ENCODE results near the gene BANP. TPM values are rescaled to one million over a fixed set of nuclear protein-coding genes. Genes with fewer than 3 reads are reported as not detected.
"Not testable (repeated sequence)": the region's sequence is repeated elsewhere in the genome, so short reads cannot be mapped to it uniquely, and the experiment has no call there.

BANP gene
- total RNA-seq, 1 experiment from 2014 or later = 18.4 TPM

DNA sequence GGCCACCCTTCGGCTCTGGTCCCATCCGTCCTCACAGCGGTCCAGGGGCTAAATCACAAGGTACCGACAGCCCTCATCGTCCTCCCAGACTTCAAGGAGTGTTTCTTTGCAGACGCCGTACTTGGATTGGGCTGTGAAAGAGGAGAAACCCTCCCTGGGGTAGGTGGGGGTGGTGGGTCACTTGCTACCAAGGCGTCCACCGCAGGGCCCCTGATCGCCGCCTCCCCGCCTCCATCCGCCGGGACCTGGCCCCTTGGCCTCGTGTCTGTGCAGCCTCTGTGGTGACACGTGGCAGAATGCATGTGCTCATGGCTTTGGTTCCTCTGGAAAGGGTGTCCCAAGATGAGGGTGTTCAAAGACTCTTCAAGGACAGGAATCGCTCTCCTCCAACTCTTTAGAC lies 151.4 kb downstream of the BANP start:
- H3K4me1 ChIP-seq = peaks cover 3% of the 10 kb centered on the region; the same call in 1 of the 2 replicates
- H3K4me3 ChIP-seq = no peak overlapping the region
- no peak for DNase-seq
- no peaks in the 10 kb centered on the region for H3K27me3 ChIP-seq
- H3K27ac ChIP-seq = no peak overlapping the region
- H3K36me3 ChIP-seq = no peaks in the 10 kb centered on the region
- no peaks in the 10 kb centered on the region for H3K9me3 ChIP-seq (replicated peaks)

- Histone ChIP-seq H3K4me1 (peaks cover 3% of the 10 kb centered on the region; the same call in 1 of the 2 replicates), H3K9me3 (replicated peaks) (no peaks in the 10 kb centered on the region), H3K4me3 (no peak overlapping the region), H3K27ac (no peak overlapping the region), H3K36me3 (no peaks in the 10 kb centered on the region), H3K27me3 (no peaks in the 10 kb centered on the region)
- DNase-seq = no peak
Observed at GRCh38 chr16:88103011-88103410, 151.8 kb downstream of the BANP start.

GRCh38 chr16:88103581-88104188 lies 152.5 kb downstream of the BANP start:
- Histone ChIP-seq H3K27ac (no peak overlapping the region), H3K4me3 (no peak overlapping the region), H3K4me1 (peaks cover 1% of the 10 kb centered on the region; the same call in 1 of the 2 replicates), H3K27me3 (no peaks in the 10 kb centered on the region), H3K36me3 (no peaks in the 10 kb centered on the region), H3K9me3 (replicated peaks) (no peaks in the 10 kb centered on the region)
- DNase-seq = no peak

DNA sequence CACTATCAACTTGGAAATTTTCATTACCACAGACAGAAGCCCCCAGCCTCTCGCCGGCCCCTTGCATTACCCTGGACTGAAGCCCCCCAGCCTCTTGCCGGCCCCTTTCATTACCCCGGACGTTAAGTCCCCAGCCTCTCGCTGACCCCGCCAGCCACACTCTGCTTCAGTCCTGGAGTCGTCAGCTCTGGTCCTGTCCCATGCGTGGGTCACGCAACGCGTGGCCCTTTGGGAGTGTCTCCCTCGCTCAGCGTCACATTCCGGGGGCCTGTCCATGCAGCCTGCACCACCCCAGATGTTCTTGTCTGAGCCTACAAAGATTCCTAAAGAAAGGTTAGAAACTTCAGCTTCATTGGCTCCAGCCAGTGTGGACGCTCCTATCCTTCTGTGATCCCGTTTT lies 153.1 kb downstream of the BANP start:
- H3K4me1 ChIP-seq; H3K36me3 ChIP-seq; H3K4me3 ChIP-seq; H3K9me3 ChIP-seq (replicated peaks); H3K27me3 ChIP-seq; DNase-seq; H3K27ac ChIP-seq: not testable (repeated sequence)

- not testable (repeated sequence) for H3K4me1 ChIP-seq; H3K27ac ChIP-seq; H3K9me3 ChIP-seq (replicated peaks); H3K27me3 ChIP-seq; DNase-seq; H3K4me3 ChIP-seq; H3K36me3 ChIP-seq
Observed at GRCh38 chr16:88105574-88106140, 154.4 kb downstream of the BANP start.

DNA sequence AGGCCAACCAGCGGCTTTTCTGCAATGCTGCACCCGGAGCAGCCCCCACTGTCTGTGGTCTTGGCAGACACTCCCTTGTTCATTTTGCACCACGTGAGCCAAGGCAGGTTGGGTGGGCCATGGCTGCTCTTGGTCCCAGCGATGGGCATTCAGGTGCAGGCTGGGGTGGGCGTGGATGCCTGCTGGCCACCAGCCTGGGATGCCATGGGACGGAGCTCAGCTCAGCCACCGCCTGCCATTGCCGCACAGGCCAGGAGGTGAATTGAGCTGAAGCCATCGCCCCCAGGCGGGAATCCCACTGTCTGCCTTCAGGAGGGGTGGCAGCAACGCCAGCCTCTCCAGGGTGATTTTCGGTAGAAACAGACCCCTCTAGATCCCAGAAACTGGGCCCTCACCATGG lies 155.3 kb downstream of the BANP start:
- H3K4me3 ChIP-seq; H3K27ac ChIP-seq; H3K36me3 ChIP-seq; H3K9me3 ChIP-seq (replicated peaks); H3K4me1 ChIP-seq; DNase-seq; H3K27me3 ChIP-seq: not testable (repeated sequence)

- Histone ChIP-seq H3K9me3 (replicated peaks) (no peaks in the 10 kb centered on the region), H3K36me3 (no peaks in the 10 kb centered on the region), H3K4me3 (no peak overlapping the region), H3K27ac (no peak overlapping the region), H3K4me1 (no peaks in the 10 kb centered on the region), H3K27me3 (no peaks in the 10 kb centered on the region)
- DNase-seq = no peak
Observed at GRCh38 chr16:88108762-88109161, 157.5 kb downstream of the BANP start.

DNA sequence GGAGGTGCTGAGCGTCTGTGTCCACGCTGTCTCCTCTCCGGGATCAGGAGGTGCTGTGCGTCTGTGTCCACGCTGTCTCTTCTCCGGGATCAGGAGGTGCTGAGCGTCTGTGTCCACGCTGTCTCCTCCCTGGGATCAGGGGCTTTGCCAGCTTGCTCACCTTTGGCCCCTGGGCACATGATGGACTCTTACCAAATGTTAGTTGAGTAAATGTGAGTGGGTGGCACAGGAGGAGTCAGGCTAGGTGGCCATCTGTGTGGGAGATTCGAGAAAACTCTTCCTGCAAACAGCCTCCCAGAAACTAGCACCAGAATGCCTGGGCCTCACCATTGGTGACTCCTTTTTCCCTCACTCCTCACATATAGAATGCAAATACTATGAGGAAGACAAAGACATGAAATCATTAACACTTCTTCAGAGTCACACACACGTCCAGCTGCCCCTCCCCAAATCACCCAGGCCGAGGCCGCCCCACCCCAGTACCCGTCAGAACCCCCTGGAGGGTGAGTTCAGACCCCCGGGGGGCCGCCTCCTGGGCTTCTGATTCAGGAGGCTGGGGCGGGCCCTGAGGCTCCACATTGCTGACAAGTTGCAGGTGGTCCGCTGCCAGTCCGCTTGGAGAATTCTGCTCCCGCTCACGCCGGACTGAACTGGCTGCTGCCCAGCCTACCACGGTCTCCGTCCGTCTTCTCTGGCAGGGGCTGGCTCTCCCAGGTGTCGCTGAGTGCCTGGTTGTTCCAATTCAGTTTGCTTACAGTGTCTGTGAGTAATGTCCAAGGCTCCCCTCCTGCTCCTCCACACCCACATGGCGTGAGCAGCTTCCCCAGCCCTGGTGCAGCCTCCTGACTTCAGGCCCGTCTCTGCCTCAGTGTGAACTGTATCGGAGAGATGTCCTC lies 158.7 kb downstream of the BANP start:
- not testable (repeated sequence) for H3K9me3 ChIP-seq (replicated peaks); H3K36me3 ChIP-seq; H3K27ac ChIP-seq; H3K27me3 ChIP-seq; H3K4me1 ChIP-seq; H3K4me3 ChIP-seq; DNase-seq

- not testable (repeated sequence) for H3K27ac ChIP-seq; H3K36me3 ChIP-seq; H3K4me1 ChIP-seq; H3K27me3 ChIP-seq; H3K4me3 ChIP-seq; H3K9me3 ChIP-seq (replicated peaks); DNase-seq
Observed at GRCh38 chr16:88110875-88111494, 159.8 kb downstream of the BANP start.

- not testable (repeated sequence) for H3K4me3 ChIP-seq; H3K36me3 ChIP-seq; H3K4me1 ChIP-seq; H3K27ac ChIP-seq; DNase-seq; H3K9me3 ChIP-seq (replicated peaks); H3K27me3 ChIP-seq
Observed at GRCh38 chr16:88111976-88112375, 160.7 kb downstream of the BANP start.

- no peak overlapping the region for H3K27ac ChIP-seq
- no peak for DNase-seq
- no peak overlapping the region for H3K4me3 ChIP-seq
- no peaks in the 10 kb centered on the region for H3K9me3 ChIP-seq (replicated peaks)
- no peaks in the 10 kb centered on the region for H3K27me3 ChIP-seq
- H3K36me3 ChIP-seq = no peaks in the 10 kb centered on the region
- H3K4me1 ChIP-seq = no peaks in the 10 kb centered on the region
Observed at GRCh38 chr16:88113545-88114045, 162.4 kb downstream of the BANP start.

DNA sequence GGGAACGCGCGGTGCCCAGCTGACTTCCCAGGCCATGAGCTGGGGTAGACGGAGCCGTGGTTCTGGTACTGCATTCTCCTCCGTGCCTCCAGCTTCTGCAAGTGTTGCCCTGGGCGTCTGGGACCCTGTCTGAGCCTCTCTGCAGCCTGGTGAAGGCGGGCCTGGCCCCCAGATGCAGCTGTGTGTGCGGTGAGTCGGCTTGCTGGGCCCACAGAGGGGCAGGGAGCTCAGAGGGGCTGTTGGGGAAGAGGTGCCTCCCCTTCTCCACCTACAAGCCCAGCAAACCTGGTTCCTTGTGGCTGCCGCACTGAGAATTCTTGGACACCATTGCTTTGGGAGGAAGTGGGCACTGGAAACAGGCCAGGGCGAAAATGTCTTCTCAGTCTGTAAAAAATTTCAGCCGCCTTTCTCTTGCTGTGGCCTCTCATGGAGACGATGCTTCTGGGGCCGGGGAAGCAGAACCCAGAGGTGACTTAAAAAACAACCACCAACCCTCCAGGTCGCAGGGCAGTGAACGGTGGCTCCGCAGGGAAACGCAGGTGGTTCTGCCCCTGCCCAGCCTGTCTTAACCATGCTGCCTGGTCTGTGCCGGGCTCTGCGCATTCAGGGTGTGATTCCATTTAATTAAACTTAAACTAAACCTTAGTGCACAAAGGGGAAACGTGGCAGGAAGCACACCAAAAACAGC lies 163.5 kb downstream of the BANP start:
- not testable (repeated sequence) for H3K27ac ChIP-seq

GRCh38 chr16:88116121-88116520 lies 164.9 kb downstream of the BANP start:
- DNase-seq = peak in 1 of 2 experiments; percentile 26
- Histone ChIP-seq H3K27me3 (no peaks in the 10 kb centered on the region), H3K4me1 (no peaks in the 10 kb centered on the region), H3K27ac (no peak overlapping the region), H3K9me3 (replicated peaks) (no peaks in the 10 kb centered on the region), H3K4me3 (no peak overlapping the region), H3K36me3 (no peaks in the 10 kb centered on the region)

More for the DNA sequence above, 163.5 kb downstream of the BANP start:
- not testable (repeated sequence) for H3K4me3 ChIP-seq; H3K4me1 ChIP-seq; H3K27me3 ChIP-seq; H3K36me3 ChIP-seq; H3K9me3 ChIP-seq (replicated peaks); DNase-seq

DNA sequence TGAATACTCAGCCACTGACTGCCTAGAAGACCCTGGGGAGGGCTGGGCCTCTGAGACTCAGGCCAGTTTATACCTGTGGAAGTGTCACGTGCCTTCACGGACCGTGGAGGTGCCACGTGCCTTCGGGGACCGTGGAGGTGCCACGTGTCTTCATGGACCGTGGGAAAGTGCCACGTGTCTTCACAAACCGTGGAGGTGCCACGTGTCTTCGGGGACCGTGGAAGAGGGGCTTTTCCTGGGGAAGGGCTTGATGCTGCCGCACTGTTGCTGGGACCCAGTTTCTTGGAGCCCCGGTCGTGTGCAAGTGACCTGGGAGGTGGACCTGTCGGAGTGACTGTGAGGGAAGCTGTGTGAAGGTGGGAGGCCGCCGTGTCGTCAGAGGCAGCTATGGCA lies 166.2 kb downstream of the BANP start:
- DNase-seq = no peak
- no peaks in the 10 kb centered on the region for H3K9me3 ChIP-seq (replicated peaks)
- no peaks in the 10 kb centered on the region for H3K4me1 ChIP-seq
- no peaks in the 10 kb centered on the region for H3K27me3 ChIP-seq
- H3K4me3 ChIP-seq = no peak overlapping the region
- H3K27ac ChIP-seq = no peak overlapping the region
- no peaks in the 10 kb centered on the region for H3K36me3 ChIP-seq

Data from SJCRH30 (cell line).